ENCODE measurements around the gene TIPARP.

GRCh38 chr3:156677536-156677935 lies 3.1 kb downstream of the TIPARP start:
- no peak for TF ChIP-seq POLR2AphosphoS5 (IDR thresholded peaks at IDR 0.05)
- no peak for TF ChIP-seq CTCF (IDR thresholded peaks at IDR 0.05)
- TF ChIP-seq POLR2A (IDR thresholded peaks at IDR 0.05), result no peak

Data from gastroesophageal sphincter (tissue), 3 donors.